Gastroesophageal sphincter (tissue), 3 donors: ENCODE data around the gene CIAO3.

Experiments
- CTCF ChIP-seq, 4 experiments: fragments of 200-600 bp in 2 of 4; fragments of 450-650 bp in 2 of 4; sonication (generic) in 1 of 4; IDR thresholded peaks; one replicate each; pipeline ENCODE4 v1.5.1; 2017 to 2019; ENCODE audit warnings: antibody characterized with exemption in 4 of 4, mild to moderate bottlenecking in 2 of 4, moderate library complexity in 2 of 4
- EP300 ChIP-seq: sonication (generic); formaldehyde crosslinking; IDR thresholded peaks from one replicate; pipeline ENCODE4 v1.6.1; 2017; ENCODE audit warnings: antibody characterized with exemption, mild to moderate bottlenecking
- POLR2A ChIP-seq, 2 donors: fragments of 450-650 bp; IDR thresholded peaks; one replicate each; pipeline ENCODE4 v1.6.1; 2017; ENCODE audit warnings: antibody characterized with exemption in 2 of 2, mild to moderate bottlenecking in 2 of 2, moderate library complexity in 1 of 2
- POLR2AphosphoS5 ChIP-seq: sonication (generic); formaldehyde crosslinking; IDR thresholded peaks from one replicate; pipeline ENCODE4 v1.6.1; 2017; ENCODE audit warnings: antibody characterized with exemption

- TF ChIP-seq CTCF (IDR thresholded peaks at IDR 0.05): no peak
- no peak for TF ChIP-seq POLR2AphosphoS5
- no peak for TF ChIP-seq POLR2A (IDR thresholded peaks at IDR 0.05)
- TF ChIP-seq EP300: no peak
Measured at GRCh38 chr16:724188-725040, 16.4 kb downstream of the CIAO3 start.
